CD4-positive, alpha-beta T cell treated with Interleukin-6 at 100 ng/mL for 8 hours (primary cell): ENCODE data around the gene MDM2.
A peak's percentile ranks its signal among the peaks of the same experiment; 100 is the strongest.

Source experiments
- DNase-seq: peaks from one replicate; pipeline ENCODE4 v3.0.0-alpha.2; 2020; ENCODE audit warnings: mixed read lengths, low spot score

The MDM2 gene

DNA sequence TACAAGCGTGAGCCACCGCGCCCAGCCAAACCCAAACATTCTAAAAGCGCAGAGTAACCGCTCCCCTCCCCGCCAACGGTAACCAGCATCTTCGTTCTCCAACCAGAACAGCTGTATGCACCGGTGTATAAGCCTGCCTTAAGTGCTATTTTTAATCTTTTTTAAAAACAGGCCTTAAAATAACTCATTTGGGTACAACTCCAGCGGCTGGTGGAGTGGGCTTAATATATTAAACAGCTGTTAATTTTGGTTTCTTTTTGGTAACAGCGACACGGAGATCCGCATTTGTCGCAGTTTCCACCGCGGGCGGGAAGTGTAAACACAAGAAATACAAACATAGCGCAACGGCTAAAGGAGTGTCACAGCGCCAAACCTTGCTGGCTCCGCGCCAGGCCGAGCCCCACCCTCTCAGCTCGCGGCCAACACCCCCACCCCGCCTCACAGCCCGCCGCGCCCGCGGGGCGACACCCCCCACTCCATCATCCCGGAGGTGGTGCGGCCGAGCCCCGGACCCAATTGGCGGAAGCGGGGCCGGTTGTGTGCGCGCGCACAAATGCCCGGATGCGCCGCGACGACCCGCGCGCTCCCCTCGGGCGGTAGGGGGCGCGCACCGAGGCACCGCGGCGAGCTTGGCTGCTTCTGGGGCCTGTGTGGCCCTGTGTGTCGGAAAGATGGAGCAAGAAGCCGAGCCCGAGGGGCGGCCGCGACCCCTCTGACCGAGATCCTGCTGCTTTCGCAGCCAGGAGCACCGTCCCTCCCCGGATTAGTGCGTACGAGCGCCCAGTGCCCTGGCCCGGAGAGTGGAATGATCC is at the start of gene MDM2:
TSS of gene MDM2 (plus strand) at position 602 of the 812 bp plus-strand sequence. CDS start 301 bp downstream, outside the sequence.
- peak; percentile 96 for DNase-seq

DNA sequence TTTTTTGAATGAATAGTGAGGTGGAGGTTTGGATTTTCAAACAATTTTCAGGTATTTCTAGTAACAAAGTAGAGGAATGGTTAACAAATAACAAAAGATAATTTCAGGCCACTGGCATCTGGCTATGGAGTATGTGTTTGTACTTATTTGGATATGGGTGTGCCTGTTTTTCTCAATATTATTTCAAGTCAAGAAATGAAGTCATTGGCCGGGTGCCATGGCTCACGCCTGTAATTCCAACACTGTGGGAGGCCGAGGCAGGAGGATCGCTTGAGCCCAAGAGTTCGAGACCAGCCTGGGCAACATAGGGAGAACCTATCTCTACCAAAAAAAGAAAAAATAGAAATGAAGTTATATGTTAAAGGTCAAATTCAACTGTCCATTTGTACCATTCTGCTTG is 48.1 kb upstream of the MDM2 start:
- no peak for DNase-seq

DNA sequence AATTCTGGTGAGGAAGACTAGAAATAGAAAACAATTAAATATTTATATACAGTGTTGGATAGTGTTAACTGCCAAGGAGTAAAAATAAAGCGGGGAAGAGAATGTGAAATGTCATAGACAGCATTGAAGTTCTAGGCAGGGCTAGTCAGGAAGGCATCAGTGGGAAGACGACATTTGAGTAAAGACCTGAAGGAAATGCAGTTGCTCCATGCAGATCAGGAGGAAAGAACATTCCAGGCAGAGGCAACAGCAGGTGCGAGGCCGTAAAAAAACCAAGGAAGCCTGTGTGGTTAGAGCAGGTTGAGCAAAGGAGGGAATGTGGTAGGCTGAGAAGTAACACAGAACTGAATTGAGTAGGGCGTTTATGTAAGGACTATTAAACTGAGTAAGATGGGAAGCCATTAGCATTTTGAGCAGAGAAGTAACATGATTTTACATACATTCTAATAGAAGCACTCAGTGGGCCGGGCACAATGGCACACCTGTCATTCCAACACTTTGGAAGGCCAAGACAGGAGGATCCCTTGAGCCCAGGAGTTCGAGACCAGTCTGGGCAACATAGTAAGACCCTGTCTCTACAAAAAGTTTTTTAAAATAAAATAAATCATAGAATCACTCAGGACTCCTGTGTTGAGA is 47.1 kb upstream of the MDM2 start:
- no peak for DNase-seq

DNA sequence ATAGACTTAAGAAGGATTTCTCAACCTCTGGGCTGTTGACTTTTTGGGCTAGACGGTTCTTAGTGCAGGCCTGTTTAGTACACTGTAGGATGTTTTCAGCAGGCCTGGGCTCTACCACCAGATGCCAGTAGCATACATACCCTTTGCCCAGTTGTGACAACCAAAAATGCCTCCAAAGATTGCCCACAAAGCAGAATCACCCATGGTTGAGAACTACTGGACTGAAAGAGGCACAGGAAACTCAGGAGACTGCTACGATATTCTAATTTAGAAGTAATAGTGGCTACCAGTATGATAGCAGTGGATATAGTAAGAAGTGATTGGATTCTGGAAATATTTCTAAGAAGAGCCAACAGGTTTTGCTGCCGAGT is 46.5 kb upstream of the MDM2 start:
- DNase-seq = no peak

DNA sequence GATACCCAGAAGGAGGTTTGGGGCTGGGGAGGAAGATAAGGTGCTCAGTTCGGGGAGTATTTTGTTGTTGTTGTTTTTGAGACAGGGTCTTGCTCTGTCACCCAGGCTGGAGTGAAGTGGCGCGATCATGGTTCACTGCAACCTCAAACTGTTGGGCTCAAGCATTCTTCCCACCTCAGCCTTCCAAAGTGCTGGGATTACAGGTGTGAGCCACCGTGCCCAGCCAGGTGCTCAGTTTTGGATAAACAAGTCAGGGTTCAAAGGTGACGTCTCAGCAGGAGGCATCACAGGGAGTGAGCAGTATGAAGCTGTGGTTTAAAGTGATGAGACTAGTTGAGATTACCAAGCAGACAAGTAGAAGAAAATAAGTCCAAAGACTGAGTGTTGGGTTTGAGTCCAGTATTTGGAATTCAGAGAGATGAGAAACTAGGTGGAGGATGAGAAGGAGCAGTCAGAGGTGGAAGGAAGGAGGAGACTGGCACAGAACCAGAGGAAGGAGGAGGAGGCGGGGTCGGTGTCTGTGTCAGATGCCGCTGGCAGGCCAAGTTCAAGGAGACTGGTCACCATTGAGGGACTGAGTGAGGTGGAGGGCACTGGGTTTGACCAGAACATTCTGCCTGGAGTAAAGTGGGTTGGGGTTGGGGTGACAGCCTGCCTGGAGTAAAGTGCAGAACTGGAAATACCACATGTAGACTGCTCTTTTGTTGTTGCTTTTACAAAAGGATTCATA is 45.9 kb upstream of the MDM2 start:
- DNase-seq = no peak

DNA sequence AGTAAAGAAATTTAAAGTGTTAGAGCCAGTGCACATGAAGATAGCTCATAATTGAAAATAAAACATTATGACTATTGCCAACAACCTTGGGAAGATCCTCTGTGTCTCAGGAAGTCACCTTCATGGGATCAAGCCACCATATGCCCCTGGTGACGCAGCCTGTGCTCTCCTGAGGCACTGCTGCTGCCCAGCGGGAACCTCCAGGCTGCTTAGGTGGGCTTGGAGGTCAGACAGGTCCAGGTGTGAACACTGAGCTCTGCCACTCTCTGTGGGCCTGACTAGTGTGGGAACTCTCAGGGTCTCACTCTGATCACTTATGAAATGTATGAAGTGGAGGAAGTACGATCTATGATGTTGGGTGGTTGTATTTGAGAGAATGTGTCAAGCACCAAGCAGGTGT is 45.3 kb upstream of the MDM2 start:
- no peak for DNase-seq

DNA sequence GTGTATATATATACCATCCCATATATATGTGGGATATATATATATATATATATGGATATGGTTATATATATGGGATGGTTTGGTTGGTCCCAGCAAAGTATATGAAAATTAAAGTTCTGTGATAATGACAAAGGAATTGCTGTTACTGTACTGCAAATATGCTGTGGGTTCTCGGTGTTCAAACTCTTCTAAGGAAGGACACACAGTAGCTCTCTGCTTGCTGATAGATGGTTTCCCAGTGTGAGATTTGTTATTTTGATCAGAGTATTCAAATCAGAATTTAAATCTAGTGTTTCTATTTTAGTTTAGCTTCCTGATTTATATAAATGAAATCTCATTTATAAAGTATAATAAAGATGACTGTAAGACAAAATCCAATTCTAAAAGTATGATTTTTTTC is 42.3 kb upstream of the MDM2 start:
- DNase-seq = no peak

DNA sequence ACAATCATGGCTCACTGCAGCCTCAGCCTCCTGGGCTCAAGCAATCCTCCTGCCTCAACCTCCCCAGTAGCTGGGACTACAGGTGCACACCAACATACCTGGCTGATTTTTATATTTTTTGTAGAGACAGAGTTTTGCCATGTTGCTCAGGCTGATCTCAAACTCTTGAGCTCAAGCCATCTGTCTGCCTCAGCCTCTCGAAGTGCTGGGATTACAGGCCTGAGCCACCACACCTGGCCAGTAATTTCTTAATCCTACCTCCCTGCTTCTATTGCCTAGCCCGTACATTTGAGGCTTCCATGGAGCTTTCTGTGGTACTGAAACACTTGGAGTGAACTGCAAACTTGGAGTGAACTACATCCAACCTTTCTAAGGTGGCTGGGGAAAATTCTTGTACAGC is 41.3 kb upstream of the MDM2 start:
- DNase-seq = no peak

DNA sequence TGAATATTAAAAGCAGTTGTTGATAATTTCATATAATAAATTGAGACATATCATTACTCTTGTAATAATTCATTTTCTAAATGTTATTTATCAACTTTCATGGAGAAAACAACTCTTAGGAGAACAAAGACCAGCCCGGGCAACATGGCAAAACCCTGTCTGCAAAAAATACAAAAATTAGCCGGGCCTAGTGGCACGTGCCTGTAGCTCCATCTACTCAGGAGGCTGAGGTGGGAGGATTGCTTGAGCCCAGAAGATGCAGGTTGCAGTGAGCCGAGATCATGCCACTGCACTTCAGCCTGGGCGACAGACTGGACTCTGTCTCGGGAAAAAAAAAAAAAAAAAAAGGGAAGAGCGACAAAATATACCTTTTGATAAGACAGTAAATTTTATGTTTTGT is 40.8 kb upstream of the MDM2 start:
- no peak for DNase-seq

DNA sequence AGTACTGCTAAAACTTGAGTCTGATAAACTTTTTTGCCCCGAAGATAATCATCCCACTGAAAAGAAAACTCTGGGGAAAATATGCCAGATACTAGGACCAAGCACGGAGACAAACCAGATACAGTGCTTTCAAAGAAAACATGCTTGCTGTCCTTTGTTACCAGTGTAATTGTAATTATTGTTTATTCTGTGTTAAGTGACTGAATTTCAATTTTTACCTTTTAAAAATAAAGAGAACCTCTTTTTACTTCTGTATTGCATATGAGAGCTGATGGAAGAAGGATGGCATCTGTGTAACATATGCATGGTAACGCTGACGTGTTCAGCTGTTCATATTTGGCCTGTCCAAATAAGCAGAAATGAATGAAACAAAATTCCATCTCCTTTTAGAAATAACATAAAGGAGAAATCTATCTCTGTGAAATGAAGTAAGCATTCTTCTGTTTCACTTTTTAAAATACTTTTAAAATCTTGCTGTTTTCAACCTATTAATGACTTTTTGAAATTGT is 39.5 kb upstream of the MDM2 start:
- no peak for DNase-seq

DNA sequence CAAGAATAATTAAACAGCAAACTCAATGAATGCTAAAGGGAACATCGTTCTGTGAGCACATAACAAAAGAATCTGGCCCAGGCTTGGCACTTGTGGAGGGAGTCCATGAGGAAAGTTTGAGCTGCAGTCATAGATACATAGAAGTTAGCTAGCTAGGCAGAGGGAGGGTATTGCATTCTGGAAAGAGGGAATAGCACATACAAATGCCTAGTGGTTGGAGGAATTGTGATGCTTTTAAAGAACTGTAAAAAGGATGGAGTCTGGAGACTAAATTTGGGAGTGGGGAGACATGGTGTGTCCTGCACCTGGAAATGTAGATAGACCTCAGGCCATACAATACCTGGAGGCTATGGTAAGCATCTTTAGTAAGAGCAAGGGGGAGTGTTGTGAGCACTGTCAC is 38.0 kb upstream of the MDM2 start:
- DNase-seq = no peak

DNA sequence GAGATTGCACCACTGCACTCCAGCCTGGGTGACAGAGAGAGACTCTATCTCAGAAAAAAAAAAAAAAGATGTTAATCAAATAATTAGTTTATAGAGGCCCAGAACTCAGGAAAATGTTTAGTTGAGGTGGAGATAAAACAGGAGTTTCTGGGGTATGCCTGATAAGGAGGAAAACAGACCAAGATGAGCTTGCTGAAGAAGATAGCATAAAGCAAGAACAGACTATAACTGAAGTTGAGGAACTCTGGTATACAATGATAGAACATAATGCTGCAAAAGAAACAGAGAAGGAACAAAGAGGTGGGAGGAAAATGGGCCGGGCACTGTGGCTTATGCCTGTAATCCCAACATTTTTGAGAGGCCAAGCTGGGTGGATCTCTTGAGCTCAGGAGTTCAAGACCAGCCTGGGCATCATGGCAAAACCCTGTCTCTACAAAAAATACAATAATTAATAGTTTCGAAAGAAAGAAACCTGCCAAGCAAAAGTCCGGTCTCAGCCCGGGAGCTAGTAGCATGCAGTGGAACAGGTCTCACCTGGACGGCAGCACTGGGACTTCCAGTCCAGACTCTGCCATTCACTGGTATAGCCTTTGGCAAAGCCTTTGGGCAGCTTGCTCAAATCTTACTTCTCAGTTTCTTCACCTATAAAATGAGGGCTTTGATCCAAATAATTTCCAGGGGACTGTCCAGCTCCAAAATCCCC is 36.6 kb upstream of the MDM2 start:
- no peak for DNase-seq

DNA sequence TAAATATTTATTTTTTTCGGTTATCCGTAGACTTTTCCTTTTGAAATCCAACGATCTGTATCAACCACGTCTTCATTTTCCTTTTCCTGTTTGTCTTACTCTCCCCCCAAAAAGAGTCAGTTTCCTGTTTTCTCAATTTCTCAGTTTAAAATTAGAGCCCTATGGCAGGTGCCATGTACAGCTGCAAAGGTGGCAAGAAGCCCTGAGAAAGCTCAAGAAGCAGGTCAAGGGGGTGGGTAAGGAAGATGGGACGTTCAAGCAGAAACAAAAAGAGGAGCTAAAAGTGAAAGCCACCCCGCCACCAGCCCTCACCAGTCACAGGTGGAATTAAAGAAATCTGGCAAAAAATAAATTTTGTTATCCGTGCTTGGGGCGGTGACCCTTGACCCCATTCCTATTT is 35.3 kb upstream of the MDM2 start:
- no peak for DNase-seq

DNA sequence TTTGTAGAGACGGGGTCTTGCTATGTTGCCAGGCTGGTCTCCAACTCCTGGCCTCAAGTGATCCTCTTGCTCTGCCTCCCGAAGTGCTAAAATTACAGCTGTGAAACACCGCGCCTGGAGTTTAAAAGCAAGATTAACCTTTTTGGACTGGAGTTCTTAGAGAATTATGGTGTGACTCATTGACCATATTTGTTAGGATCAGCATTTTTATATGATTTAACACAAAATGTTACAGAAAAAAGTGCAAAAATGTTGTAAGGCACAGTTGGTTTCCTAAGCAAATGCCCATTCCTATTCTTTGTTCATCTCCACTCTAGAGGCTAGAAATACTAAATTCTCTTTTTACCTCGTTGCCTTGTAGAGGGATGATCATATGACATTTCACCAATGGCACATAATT is 34.4 kb upstream of the MDM2 start:
- no peak for DNase-seq

DNA sequence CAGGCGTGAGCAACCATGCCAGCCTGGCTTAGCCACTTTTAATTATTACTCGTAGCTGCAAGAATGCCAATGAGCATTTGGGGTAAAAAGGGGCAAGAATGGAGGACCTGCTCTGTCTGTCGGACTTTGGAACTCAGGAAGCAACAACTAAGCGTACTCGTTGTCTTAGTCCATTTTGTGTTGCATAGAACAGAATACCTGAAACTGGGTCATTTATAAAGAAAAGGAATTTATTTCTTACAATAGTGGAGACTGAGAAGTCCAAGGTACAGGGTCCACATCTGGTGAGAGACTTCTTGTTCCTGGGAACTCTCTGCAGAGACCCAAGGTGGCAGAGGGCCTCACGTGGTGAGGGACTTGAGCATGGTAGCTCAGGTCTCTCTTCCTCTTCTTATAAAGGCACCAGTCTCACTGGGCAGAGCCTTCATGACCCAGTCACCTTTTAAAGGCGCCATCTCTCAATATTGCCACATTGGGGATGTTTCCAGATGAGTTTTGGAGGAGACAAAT is 32.8 kb upstream of the MDM2 start:
- DNase-seq = no peak

DNA sequence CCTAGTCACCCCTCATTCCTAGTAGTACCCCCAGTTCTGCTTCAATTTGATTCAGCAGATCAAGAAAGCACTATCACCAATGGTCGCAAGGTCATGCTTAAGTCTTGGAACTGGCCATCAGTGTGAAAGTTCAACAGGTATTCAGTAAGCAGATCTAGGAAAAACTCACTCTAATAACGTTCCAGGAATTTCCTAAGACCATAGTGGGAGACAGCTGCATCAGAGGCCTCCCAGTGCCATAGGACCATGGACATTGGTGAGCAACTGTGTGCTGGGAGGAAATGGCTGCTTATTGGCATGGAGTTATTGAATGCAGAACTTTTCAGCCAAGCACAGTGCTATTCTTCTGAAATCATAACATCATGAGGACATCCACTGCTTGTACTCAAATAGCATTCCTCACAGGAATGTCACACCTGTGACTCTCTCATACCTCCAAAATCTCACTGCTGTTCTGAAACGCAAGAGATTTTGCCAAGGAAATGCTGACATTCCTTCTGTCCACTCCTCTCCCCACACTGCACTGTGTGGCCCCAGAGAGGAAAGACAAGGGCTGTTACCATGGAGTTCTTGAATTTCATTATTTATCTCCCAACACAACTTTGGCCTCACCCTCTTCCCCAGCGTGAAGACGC is 30.9 kb upstream of the MDM2 start:
- DNase-seq = no peak

DNA sequence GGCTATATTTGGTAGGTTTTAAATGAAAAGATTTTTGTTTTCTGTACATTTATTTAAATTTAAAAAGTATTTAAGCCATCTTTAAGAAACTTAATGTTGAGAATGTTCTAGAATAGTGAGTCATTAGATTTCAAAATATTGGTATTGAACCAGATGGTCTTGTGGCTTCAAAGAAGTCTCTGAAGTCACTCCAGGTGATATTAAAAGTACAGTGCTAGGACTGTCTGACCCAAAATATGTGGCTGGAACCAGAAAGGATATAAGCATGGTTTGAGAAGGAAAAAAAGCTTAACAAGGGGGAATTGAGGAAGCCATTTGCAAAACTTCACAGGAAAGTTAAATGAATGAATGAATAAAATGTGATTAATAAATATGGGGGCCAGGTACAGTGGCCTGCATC is 28.7 kb upstream of the MDM2 start:
- no peak for DNase-seq

DNA sequence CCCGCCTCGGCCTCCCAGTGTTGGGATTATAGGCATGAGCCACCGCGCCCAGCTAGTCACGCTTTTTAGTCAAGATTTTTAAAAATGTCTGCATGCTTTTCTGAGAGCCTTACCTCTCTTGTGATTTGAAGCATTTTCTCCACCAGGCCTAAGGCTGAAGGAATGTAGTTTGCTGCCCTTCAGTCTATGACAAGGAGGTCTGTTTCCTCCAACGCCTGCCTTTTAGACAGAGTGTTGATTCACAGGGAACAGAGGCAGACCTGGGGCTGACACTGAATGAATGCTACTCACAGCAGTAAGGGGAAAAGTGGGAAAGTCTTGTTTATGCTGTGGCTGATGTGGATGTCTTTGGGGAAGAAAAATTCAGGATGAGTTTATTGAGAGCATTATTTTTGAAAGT is 27.2 kb upstream of the MDM2 start:
- DNase-seq = no peak

DNA sequence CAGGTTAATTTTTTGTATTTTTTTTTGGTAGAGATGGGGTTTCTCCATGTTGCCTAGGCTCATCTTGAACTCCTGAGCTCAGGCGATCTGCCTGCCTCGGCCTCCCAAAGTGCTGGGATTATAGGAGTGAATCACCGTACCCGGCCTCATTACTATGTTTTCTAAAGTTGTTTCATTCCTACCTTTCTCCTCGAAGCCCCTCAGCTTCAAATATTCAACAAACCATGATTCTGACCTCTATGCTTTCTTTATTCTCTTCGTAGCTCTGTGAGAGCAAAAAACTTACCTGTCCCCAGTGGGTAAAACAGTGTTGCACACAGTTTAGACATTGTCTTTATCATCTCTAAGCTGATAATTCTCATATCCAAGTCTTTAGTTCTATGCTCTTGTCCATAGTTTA is 26.2 kb upstream of the MDM2 start:
- no peak for DNase-seq

DNA sequence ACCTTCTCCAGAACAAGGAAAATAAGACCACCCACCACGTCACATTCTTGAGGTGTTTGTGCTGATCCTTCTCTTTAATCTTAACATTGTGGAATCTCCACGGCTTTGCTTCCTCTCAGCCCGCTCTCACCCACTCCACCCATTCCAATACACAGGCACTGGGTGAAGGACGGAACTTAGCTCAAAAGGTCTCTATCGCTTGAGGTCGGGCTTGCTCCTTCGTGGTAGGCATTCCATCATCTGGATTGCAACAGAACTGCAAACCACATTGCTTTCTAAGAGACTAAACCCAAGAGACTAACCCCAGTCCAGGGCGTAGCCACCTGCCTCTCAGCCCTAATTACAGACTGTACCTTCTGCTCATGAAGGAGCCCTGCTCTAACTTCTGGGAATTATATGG is 24.0 kb upstream of the MDM2 start:
- no peak for DNase-seq

DNA sequence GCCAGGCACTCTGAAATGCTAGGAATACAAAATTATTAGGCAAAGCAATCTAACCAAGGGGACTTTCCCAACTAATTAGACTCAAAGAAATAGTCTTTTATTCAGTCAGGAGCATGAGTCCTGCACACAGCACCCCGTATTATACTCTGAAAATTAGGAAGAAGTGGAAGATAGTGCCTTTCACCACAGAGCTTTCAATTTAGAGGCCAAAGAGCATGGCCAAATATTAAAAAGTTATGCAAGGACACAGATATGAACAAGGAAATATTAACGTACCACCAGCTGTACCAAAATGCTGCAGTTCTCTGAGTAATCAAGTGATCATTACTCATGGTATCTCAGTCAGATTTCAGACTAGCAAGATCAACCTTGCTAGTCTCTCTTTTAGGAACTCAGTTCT is 22.6 kb upstream of the MDM2 start:
- no peak for DNase-seq

DNA sequence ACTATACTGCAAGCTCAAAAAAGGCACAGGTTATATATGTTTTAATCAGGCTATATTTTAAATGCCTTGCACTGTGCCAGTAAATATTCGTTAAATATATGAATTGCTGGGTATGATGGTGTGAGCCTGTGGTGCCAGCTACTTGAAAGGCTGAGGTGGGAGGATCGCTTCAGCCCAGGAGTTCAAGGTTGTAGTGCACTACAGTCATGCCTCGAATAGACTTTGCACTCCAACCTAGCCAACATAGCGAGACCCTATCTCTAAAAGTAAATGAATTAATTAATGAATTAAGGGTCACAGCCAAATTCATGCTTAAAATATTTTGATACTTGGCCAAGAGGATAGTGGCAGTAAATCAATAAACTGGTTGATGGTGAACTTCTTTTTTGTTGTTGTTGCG is 22.2 kb upstream of the MDM2 start:
- no peak for DNase-seq
